Breast epithelium (tissue), 3 donors: ENCODE results near the gene YDJC.

Source experiments
- POLR2A ChIP-seq: fragments of 450-650 bp; IDR thresholded peaks from one replicate; pipeline ENCODE4 v1.6.1; 2016; ENCODE audit warnings: antibody characterized with exemption, mild to moderate bottlenecking, moderate library complexity
- POLR2AphosphoS5 ChIP-seq, 3 donors: sonication (generic); formaldehyde crosslinking; IDR thresholded peaks; one replicate each; pipeline ENCODE4 v1.6.1; 2017; ENCODE audit warnings: antibody characterized with exemption in 3 of 3
- TF ChIP-seq, protein P1 (sequence below), 3 donors: fragments of 450-650 bp; IDR thresholded peaks; one replicate each; pipeline ENCODE4 v1.5.1; 2016 to 2017; ENCODE audit warnings: antibody characterized with exemption in 3 of 3, mild to moderate bottlenecking in 3 of 3, moderate library complexity in 3 of 3

DNA sequence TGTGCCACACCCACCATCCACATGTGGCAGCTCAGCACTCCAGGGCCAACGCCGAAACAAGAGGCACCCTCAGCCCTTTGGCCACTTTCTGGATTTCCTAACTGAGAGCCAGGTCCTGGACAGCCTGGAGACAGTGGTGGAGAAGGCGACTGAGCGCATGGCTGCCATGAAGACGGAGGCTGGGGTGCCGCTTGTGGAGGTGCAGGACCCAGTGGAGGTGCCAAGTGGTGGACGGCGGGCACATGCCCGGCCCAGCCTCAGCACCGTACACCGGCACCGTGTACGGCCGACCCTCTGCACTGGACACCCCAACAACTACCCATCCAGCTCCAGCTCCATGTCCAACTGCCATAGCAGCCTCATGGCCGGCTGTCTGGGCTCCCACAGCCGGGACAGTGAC lies 4.3 kb upstream of the YDJC start:
- TF ChIP-seq, protein P1, sequence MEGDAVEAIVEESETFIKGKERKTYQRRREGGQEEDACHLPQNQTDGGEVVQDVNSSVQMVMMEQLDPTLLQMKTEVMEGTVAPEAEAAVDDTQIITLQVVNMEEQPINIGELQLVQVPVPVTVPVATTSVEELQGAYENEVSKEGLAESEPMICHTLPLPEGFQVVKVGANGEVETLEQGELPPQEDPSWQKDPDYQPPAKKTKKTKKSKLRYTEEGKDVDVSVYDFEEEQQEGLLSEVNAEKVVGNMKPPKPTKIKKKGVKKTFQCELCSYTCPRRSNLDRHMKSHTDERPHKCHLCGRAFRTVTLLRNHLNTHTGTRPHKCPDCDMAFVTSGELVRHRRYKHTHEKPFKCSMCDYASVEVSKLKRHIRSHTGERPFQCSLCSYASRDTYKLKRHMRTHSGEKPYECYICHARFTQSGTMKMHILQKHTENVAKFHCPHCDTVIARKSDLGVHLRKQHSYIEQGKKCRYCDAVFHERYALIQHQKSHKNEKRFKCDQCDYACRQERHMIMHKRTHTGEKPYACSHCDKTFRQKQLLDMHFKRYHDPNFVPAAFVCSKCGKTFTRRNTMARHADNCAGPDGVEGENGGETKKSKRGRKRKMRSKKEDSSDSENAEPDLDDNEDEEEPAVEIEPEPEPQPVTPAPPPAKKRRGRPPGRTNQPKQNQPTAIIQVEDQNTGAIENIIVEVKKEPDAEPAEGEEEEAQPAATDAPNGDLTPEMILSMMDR (IDR thresholded peaks at IDR 0.05) = no peak
- TF ChIP-seq POLR2AphosphoS5 (IDR thresholded peaks at IDR 0.05) = no peak
- TF ChIP-seq POLR2A = no peak
